KMS-11 (cell line): Measurements from ENCODE around the gene CNP.

Experiments
- H2AFZ ChIP-seq: fragments of 200-600 bp; sonication (generic); 2 replicates; pipeline ENCODE4 v1.6.1; 2016; ENCODE audit warnings: antibody characterized with exemption, mixed run types, low read depth
- H3K27ac ChIP-seq: fragments of 200-600 bp; sonication (generic); 2 replicates; pipeline ENCODE4 v1.6.1; 2016; ENCODE audit warnings: mild to moderate bottlenecking, mixed run types
- H3K27me3 ChIP-seq: fragments of 200-600 bp; sonication (generic); 2 replicates; pipeline ENCODE4 v1.6.1; 2017; ENCODE audit warnings: mild to moderate bottlenecking, low read depth, mixed run types, moderate library complexity; ENCODE audit not compliant: insufficient read depth
- H3K36me3 ChIP-seq: fragments of 200-600 bp; sonication (generic); 2 replicates; pipeline ENCODE4 v1.6.1; 2017; ENCODE audit warnings: mild to moderate bottlenecking, mixed run types; ENCODE audit not compliant: insufficient read depth
- H3K4me1 ChIP-seq: fragments of 200-600 bp; sonication (generic); 2 replicates; pipeline ENCODE4 v1.6.1; 2016; ENCODE audit warnings: mild to moderate bottlenecking, low read depth, mixed run types; ENCODE audit not compliant: poor library complexity, severe bottlenecking
- H3K4me2 ChIP-seq: fragments of 200-600 bp; sonication (generic); 2 replicates; pipeline ENCODE4 v1.7.0; 2016; ENCODE audit warnings: mild to moderate bottlenecking, mixed run types
- H3K4me3 ChIP-seq: fragments of 200-600 bp; sonication (generic); IDR thresholded peaks from 2 replicates; pipeline ENCODE4 v1.6.1; 2017; ENCODE audit warnings: low read depth, low read length, mixed read lengths; ENCODE audit not compliant: insufficient read depth
- H3K79me2 ChIP-seq: fragments of 200-600 bp; sonication (generic); 2 replicates; pipeline ENCODE4 v1.6.1; 2016; ENCODE audit warnings: low read depth, mixed run types; ENCODE audit not compliant: insufficient read depth
- H3K9ac ChIP-seq: fragments of 200-600 bp; sonication (generic); 2 replicates; pipeline ENCODE4 v1.6.1; 2016; ENCODE audit warnings: mild to moderate bottlenecking, mixed run types
- H4K20me1 ChIP-seq: fragments of 200-600 bp; sonication (generic); 2 replicates; pipeline ENCODE4 v1.6.1; 2016; ENCODE audit warnings: mild to moderate bottlenecking, mixed run types; ENCODE audit not compliant: insufficient read depth
- TF ChIP-seq, protein P1 (sequence below): fragments of 200-600 bp; sonication (generic); conservative IDR thresholded peaks from 2 replicates; pipeline ENCODE4 v1.6.1; 2017; ENCODE audit warnings: low read depth, mild to moderate bottlenecking, antibody characterized with exemption, low read length, moderate library complexity, mixed read lengths

CNP gene

GRCh38 chr17:41948762-41949460 is 17.7 kb upstream of the CNP start:
- Histone ChIP-seq H4K20me1 (no peaks in the 10 kb centered on the region), H3K4me2 (no peak overlapping the region), H3K4me3 (no peak overlapping the region), H3K79me2 (no peaks in the 10 kb centered on the region), H3K36me3 (no peaks in the 10 kb centered on the region), H2AFZ (no peak overlapping the region), H3K27me3 (no peaks in the 10 kb centered on the region), H3K4me1 (no peaks in the 10 kb centered on the region), H3K27ac (no peak overlapping the region), H3K9ac (no peak overlapping the region)
- TF ChIP-seq, protein P1, sequence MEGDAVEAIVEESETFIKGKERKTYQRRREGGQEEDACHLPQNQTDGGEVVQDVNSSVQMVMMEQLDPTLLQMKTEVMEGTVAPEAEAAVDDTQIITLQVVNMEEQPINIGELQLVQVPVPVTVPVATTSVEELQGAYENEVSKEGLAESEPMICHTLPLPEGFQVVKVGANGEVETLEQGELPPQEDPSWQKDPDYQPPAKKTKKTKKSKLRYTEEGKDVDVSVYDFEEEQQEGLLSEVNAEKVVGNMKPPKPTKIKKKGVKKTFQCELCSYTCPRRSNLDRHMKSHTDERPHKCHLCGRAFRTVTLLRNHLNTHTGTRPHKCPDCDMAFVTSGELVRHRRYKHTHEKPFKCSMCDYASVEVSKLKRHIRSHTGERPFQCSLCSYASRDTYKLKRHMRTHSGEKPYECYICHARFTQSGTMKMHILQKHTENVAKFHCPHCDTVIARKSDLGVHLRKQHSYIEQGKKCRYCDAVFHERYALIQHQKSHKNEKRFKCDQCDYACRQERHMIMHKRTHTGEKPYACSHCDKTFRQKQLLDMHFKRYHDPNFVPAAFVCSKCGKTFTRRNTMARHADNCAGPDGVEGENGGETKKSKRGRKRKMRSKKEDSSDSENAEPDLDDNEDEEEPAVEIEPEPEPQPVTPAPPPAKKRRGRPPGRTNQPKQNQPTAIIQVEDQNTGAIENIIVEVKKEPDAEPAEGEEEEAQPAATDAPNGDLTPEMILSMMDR, result no peak

GRCh38 chr17:41956522-41956921 is 10.1 kb upstream of the CNP start:
- Histone ChIP-seq H3K79me2 (no peaks in the 10 kb centered on the region), H3K4me1 (peaks cover 6% of the 10 kb centered on the region), H3K27ac (no peak overlapping the region), H3K36me3 (no peaks in the 10 kb centered on the region), H3K27me3 (no peaks in the 10 kb centered on the region), H3K4me2 (no peak overlapping the region), H3K4me3 (no peak overlapping the region), H2AFZ (no peak overlapping the region), H4K20me1 (no peaks in the 10 kb centered on the region), H3K9ac (no peak overlapping the region)
- TF ChIP-seq, protein P1, result no peak

DNA sequence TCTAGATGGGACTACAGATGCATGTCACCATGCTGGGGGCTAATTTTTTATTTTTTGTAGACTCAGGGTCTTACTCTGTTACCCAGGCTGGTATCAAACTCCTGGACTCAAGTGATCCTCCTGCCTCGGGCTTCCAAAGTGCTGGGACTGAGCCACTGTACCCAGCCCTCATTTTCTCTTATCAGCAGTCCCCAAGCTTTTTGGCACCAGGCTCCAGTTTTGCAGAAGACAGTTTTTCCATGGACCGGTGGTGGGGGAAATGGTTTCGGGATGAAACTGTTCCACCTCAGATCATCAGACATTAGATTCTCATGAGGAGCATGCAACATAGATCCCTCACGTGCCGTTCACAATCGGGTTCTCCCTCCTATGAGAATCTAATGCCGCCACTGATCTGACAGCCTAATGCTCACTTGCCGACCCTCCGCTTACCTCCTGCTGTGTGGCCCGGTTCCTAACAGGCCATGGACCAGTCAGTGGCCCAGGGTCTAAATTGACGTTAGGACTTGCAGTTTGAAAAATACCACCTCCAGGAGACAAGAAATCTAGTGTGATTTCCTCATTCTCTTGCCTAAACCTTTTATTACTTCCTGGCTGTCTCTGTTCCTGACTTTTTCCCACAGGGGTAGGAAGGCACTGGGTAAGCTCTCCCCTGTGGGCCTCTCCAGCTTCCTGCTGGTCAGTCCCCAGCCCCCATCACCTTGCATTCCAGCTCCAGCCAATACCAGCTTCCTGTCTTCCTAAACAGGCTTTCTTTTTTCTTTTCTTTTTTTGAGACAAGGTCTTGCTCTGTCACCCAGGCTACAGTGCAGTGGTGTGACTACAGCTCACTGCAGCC is 9.3 kb upstream of the CNP start:
- H3K79me2 ChIP-seq, result no peaks in the 10 kb centered on the region
- H3K4me2 ChIP-seq, result no peak overlapping the region
- no peak overlapping the region for H3K27ac ChIP-seq
- H3K27me3 ChIP-seq, result no peaks in the 10 kb centered on the region
- no peaks in the 10 kb centered on the region for H3K36me3 ChIP-seq
- H4K20me1 ChIP-seq, result no peaks in the 10 kb centered on the region
- TF ChIP-seq, protein P1, result no peak
- no peak overlapping the region for H3K4me3 ChIP-seq
- H3K9ac ChIP-seq, result no peak overlapping the region
- no peak overlapping the region for H2AFZ ChIP-seq
- peaks cover 12% of the 10 kb centered on the region for H3K4me1 ChIP-seq

DNA sequence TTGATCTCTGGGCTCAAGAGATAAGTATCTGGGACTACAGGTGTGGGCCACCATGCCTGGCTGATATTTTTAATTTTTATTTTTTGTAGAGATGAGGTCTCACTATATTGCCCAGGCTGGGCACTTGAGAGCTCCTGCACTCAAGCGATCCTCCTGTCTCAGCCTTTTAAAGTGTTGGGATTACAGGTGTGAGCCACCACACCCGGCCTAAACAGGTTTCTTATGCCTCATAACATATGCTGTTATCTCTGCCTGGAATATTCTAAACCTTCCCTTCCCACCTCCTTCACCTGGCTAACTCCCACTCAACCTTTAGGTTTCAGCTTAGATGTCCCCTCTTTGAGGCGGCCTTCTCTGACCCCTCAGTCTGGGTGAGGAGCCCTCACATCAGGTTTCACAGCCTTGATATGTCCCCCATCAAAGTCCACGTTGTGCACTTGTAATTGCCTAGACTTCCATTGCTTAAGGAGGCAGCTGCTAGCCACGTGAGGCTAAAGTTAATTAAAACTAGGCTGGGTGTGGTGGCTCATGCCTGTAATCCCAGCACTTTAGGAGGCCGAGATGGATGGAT is 8.6 kb upstream of the CNP start:
- TF ChIP-seq, protein P1, result no peak
- Histone ChIP-seq H2AFZ (no peak overlapping the region), H3K4me2 (no peak overlapping the region), H3K4me3 (no peak overlapping the region), H3K27ac (no peak overlapping the region), H3K27me3 (no peaks in the 10 kb centered on the region), H3K36me3 (no peaks in the 10 kb centered on the region), H3K79me2 (no peaks in the 10 kb centered on the region), H4K20me1 (no peaks in the 10 kb centered on the region), H3K9ac (no peak overlapping the region), H3K4me1 (peaks cover 19% of the 10 kb centered on the region)
